ENCODE results near the gene ABHD17C. TPM values are rescaled to one million over a fixed set of nuclear protein-coding genes. Genes with fewer than 3 reads are reported as not detected.

ABHD17C gene
- total RNA-seq, 1 experiment from 2014 or later = 16.3 TPM

- in situ Hi-C loops (cut with HindIII; ENCODE audit: low pct_unique_long_range_greater_than_20kb, low sequenced_read_pairs) (no loop called here), intact Hi-C loops (cut with micrococcal nuclease; ENCODE audit: unreplicated experiment) (no loop called here)
- BruUV-seq (replicated peaks) = no TSS peak
- Histone ChIP-seq H3K4me3 (ENCODE audit: low read depth in 2 of 2, low read length in 2 of 2) (no peak overlapping the region), H3K36me3 (ENCODE audit: control insufficient read depth, insufficient read depth, low read length) (no peaks in the 10 kb centered on the region), H3K9me3 (ENCODE audit: control insufficient read depth, insufficient read depth, low read depth, low read length) (no peaks in the 10 kb centered on the region), H3K27me3 (ENCODE audit: control insufficient read depth, insufficient read depth, low read length) (no peaks in the 10 kb centered on the region), H3K27ac (ENCODE audit: low read length) (no peak overlapping the region), H3K4me1 (ENCODE audit: control insufficient read depth, insufficient read depth, low read length) (no peaks in the 10 kb centered on the region)
- DNase-seq (ENCODE audit: low read depth, low spot score) (no peak), ATAC-seq (no peak)
- POLR2A ChIA-PET = no interaction called here
- CTCF ChIA-PET = no interaction called here
- TF ChIP-seq POLR2AphosphoS5 (IDR thresholded peaks at IDR 0.05; ENCODE audit: low read depth, low read length) = no peak
Observed at GRCh38 chr15:80730926-80731325, 35.8 kb downstream of the ABHD17C start.

GRCh38 chr15:80732167-80732566 is 37.1 kb downstream of the ABHD17C start:
- no peak for DNase-seq (ENCODE audit: low read depth, low spot score)
- in situ Hi-C loops (cut with HindIII; ENCODE audit: low pct_unique_long_range_greater_than_20kb, low sequenced_read_pairs) = no loop called here
- BruUV-seq (replicated peaks) = no TSS peak
- TF ChIP-seq REST (IDR thresholded peaks at IDR 0.05; ENCODE audit: insufficient read depth in 1 of 2, low read depth in 2 of 2, low read length in 1 of 2) (no peak), CTCF (IDR thresholded peaks at IDR 0.05) (no peak), SIN3A (IDR thresholded peaks at IDR 0.05; ENCODE audit: borderline replicate concordance, insufficient read depth, low read depth, low read length) (no peak), POLR2AphosphoS5 (IDR thresholded peaks at IDR 0.05; ENCODE audit: low read depth, low read length) (no peak), TCF7L2 (IDR thresholded peaks at IDR 0.05; ENCODE audit: low read depth, low read length) (no peak)
- no peaks in the 10 kb centered on the region for H3K27me3 ChIP-seq (ENCODE audit: control insufficient read depth, insufficient read depth, low read length)
- intact Hi-C loops (cut with micrococcal nuclease; ENCODE audit: unreplicated experiment) = no loop called here
- POLR2A ChIA-PET = no interaction called here
- CTCF ChIA-PET = no interaction called here
- no peak overlapping the region for H3K4me3 ChIP-seq (ENCODE audit: low read depth in 2 of 2, low read length in 2 of 2)
- ATAC-seq = no peak
- no peaks in the 10 kb centered on the region for H3K4me1 ChIP-seq (ENCODE audit: control insufficient read depth, insufficient read depth, low read length)
- H3K27ac ChIP-seq (ENCODE audit: low read length) = no peak overlapping the region
- H3K9me3 ChIP-seq (ENCODE audit: control insufficient read depth, insufficient read depth, low read depth, low read length) = no peaks in the 10 kb centered on the region
- H3K36me3 ChIP-seq (ENCODE audit: control insufficient read depth, insufficient read depth, low read length) = no peaks in the 10 kb centered on the region

GRCh38 chr15:80732818-80733217 is 37.7 kb downstream of the ABHD17C start:
- no TSS peak for BruUV-seq (replicated peaks)
- ChIA-PET POLR2A (no interaction called here), CTCF (no interaction called here)
- no peak for ATAC-seq
- intact Hi-C loops (cut with micrococcal nuclease; ENCODE audit: unreplicated experiment) (no loop called here), in situ Hi-C loops (cut with HindIII; ENCODE audit: low pct_unique_long_range_greater_than_20kb, low sequenced_read_pairs) (no loop called here)
- H3K27me3 ChIP-seq (ENCODE audit: control insufficient read depth, insufficient read depth, low read length) = no peaks in the 10 kb centered on the region
- TF ChIP-seq TCF7L2 (IDR thresholded peaks at IDR 0.05; ENCODE audit: low read depth, low read length) (no peak), REST (IDR thresholded peaks at IDR 0.05; ENCODE audit: insufficient read depth in 1 of 2, low read depth in 2 of 2, low read length in 1 of 2) (no peak), CTCF (IDR thresholded peaks at IDR 0.05) (no peak), SIN3A (IDR thresholded peaks at IDR 0.05; ENCODE audit: borderline replicate concordance, insufficient read depth, low read depth, low read length) (no peak), POLR2AphosphoS5 (IDR thresholded peaks at IDR 0.05; ENCODE audit: low read depth, low read length) (no peak)
- no peak overlapping the region for H3K4me3 ChIP-seq (ENCODE audit: low read depth in 2 of 2, low read length in 2 of 2)
- no peaks in the 10 kb centered on the region for H3K4me1 ChIP-seq (ENCODE audit: control insufficient read depth, insufficient read depth, low read length)
- H3K27ac ChIP-seq (ENCODE audit: low read length) = no peak overlapping the region
- no peak for DNase-seq (ENCODE audit: low read depth, low spot score)
- no peaks in the 10 kb centered on the region for H3K36me3 ChIP-seq (ENCODE audit: control insufficient read depth, insufficient read depth, low read length)
- H3K9me3 ChIP-seq (ENCODE audit: control insufficient read depth, insufficient read depth, low read depth, low read length) = no peaks in the 10 kb centered on the region
